Measurements from ENCODE around the gene OVOL2. TPM values are rescaled to one million over a fixed set of nuclear protein-coding genes. Genes with fewer than 3 reads are reported as not detected.

Gene OVOL2
- total and polyA plus RNA-seq, 2 of the 4 experiments (the other 2 are of a cell fraction), result not detected

- Histone ChIP-seq H4K91ac (ENCODE audit: insufficient read depth, low read depth, low read length) (no peak overlapping the region), H3K4me2 (ENCODE audit: low read depth, low read length) (no peak overlapping the region), H2AK5ac (ENCODE audit: low read depth, low read length) (no peak overlapping the region), H2BK5ac (ENCODE audit: low read depth, low read length, poor library complexity, severe bottlenecking) (no peak overlapping the region), H3K36me3 (ENCODE audit: control insufficient read depth, insufficient read depth, low read length) (no peaks in the 10 kb centered on the region), H3K14ac (replicated peaks; ENCODE audit: low read depth, low read length) (no peak overlapping the region), H3K27ac (ENCODE audit: insufficient read depth, low read length) (no peak overlapping the region), H2BK15ac (ENCODE audit: low read depth, low read length) (no peak overlapping the region), H3K56ac (ENCODE audit: extremely low read depth, insufficient read depth, low read length) (no peak overlapping the region), H2BK20ac (ENCODE audit: low read depth, low read length) (no peak overlapping the region), H3K4me1 (ENCODE audit: control insufficient read depth, insufficient read depth, low read length) (no peaks in the 10 kb centered on the region), H2AFZ (replicated peaks; ENCODE audit: low read length, poor library complexity) (no peak overlapping the region), H3K9me3 (ENCODE audit: control insufficient read depth, insufficient read depth, low read length) (no peaks in the 10 kb centered on the region), H3K27me3 (ENCODE audit: control insufficient read depth, insufficient read depth, low read length) (peaks cover 4% of the 10 kb centered on the region), H3K4ac (ENCODE audit: low read depth, low read length) (no peak overlapping the region), H2BK120ac (ENCODE audit: low read depth, low read length) (no peak overlapping the region), H3K79me1 (ENCODE audit: low read depth in 1 of 2, low read length in 2 of 2) (no peaks in the 10 kb centered on the region), H4K8ac (ENCODE audit: low read depth in 2 of 2, low read length in 2 of 2) (no peak overlapping the region), H2AK9ac (replicated peaks; ENCODE audit: low read depth, low read length, poor library complexity) (no peak overlapping the region), H3K18ac (ENCODE audit: low read depth, low read length) (no peak overlapping the region), H3K9ac (ENCODE audit: low read depth, low read length) (no peak overlapping the region), H3K23ac (ENCODE audit: low read depth, low read length) (no peak overlapping the region), H3K4me3 (ENCODE audit: insufficient read depth, low read depth, low read length) (no peak overlapping the region), H3K9me1 (ENCODE audit: insufficient read depth, low read length) (no peaks in the 10 kb centered on the region), H4K20me1 (ENCODE audit: insufficient read depth, low read length) (no peaks in the 10 kb centered on the region), H4K5ac (ENCODE audit: low read depth, low read length) (no peak overlapping the region)
- no peak for TF ChIP-seq RFX5 (IDR thresholded peaks at IDR 0.05; ENCODE audit: low read depth, low read length)
- no peak for TF ChIP-seq USF2 (IDR thresholded peaks at IDR 0.05; ENCODE audit: low read depth, low read length)
- TF ChIP-seq CEBPB (IDR thresholded peaks at IDR 0.05; ENCODE audit: low read depth, low read length), result no peak
- TF ChIP-seq MAFK (IDR thresholded peaks at IDR 0.05; ENCODE audit: low read depth, low read length), result no peak
- TF ChIP-seq MXI1 (IDR thresholded peaks at IDR 0.05; ENCODE audit: borderline replicate concordance, low read depth, low read length), result no peak
- TF ChIP-seq BHLHE40 (IDR thresholded peaks at IDR 0.05; ENCODE audit: low read depth, low read length), result no peak
- TF ChIP-seq RCOR1 (IDR thresholded peaks at IDR 0.05; ENCODE audit: insufficient replicate concordance, low read length), result no peak
- TF ChIP-seq CTCF (conservative IDR thresholded peaks at IDR 0.05; ENCODE audit: low read depth, low read length), result no peak
- no peak for TF ChIP-seq NFE2L2 (IDR thresholded peaks at IDR 0.05; ENCODE audit: low read depth, low read length)
- no peak for TF ChIP-seq POLR2A (IDR thresholded peaks at IDR 0.05; ENCODE audit: low read depth, low read length)
- no peak for TF ChIP-seq RAD21 (IDR thresholded peaks at IDR 0.05; ENCODE audit: low read length)
- TF ChIP-seq SMC3 (IDR thresholded peaks at IDR 0.05; ENCODE audit: low read depth, low read length), result no peak
- no peak for TF ChIP-seq CHD1 (IDR thresholded peaks at IDR 0.05; ENCODE audit: low read depth, low read length)
- no peak for TF ChIP-seq MAZ (IDR thresholded peaks at IDR 0.05; ENCODE audit: borderline replicate concordance, low read depth, low read length)
- TF ChIP-seq ELK1 (IDR thresholded peaks at IDR 0.05; ENCODE audit: borderline replicate concordance, low read depth, low read length), result no peak
- 80% methylated on average over 5 of the region's 15 CpGs; no CpG with 5 or more reads in 1 of the 2 experiments for WGBS, 2 experiments (ENCODE audit: extremely low coverage in 2 of 2, insufficient read length in 1 of 2)
- in situ Hi-C loops (cut with MboI; ENCODE audit: low sequenced_read_pairs), result no loop called here
- dilution Hi-C loops (cut with HindIII; ENCODE audit: low sequenced_read_pairs, unreplicated experiment), result no loop called here
- DNase-seq (no peak), ATAC-seq (ENCODE audit: low read depth) (no peak)
- ChIA-PET CTCF (no interaction called here), POLR2A (ENCODE audit: unreplicated experiment) (no interaction called here)
- BruUV-seq (replicated peaks), result no TSS peak
- intact Hi-C loops (cut with micrococcal nuclease), result no loop called here
Observed at GRCh38 chr20:18031050-18031449, 26.7 kb downstream of the OVOL2 start.

Data from IMR-90 (cell line).